H1 (cell line): ENCODE data around the gene LTBR. TPM values are rescaled to one million over a fixed set of nuclear protein-coding genes. Genes with fewer than 3 reads are reported as not detected.

Experiments used
- ATF3 ChIP-seq: IDR thresholded peaks from 2 replicates; pipeline ENCODE4 v1.6.1; 2011; ENCODE audit warnings: low read depth, mild to moderate bottlenecking, low read length; ENCODE audit not compliant: insufficient read depth
- CHD1 ChIP-seq: IDR thresholded peaks from 2 replicates; pipeline ENCODE4 v1.6.1; 2012; ENCODE audit warnings: low read depth, low read length, improper control_type of control experiment
- CHD7 ChIP-seq: fragments of 300-600 bp; sonication (generic); IDR thresholded peaks from 2 replicates; pipeline ENCODE4 v1.7.1; 2012; ENCODE audit warnings: low read length, moderate library complexity, mild to moderate bottlenecking, inconsistent platforms; ENCODE audit not compliant: insufficient replicate concordance
- CTBP2 ChIP-seq: IDR thresholded peaks from 2 replicates; pipeline ENCODE4 v1.7.0; 2011; ENCODE audit warnings: borderline replicate concordance, mild to moderate bottlenecking, moderate library complexity, mixed read lengths, low read length; ENCODE audit not compliant: insufficient read depth, insufficient read length
- EGR1 ChIP-seq: IDR thresholded peaks from 2 replicates; pipeline ENCODE4 v1.6.1; 2011; ENCODE audit warnings: low read depth, low read length, borderline replicate concordance
- FOSL1 ChIP-seq: IDR thresholded peaks from 2 replicates; pipeline ENCODE4 v1.6.1; 2011; ENCODE audit warnings: mild to moderate bottlenecking, low read depth, low read length, moderate library complexity; ENCODE audit not compliant: insufficient read depth
- RFX5 ChIP-seq: IDR thresholded peaks from 2 replicates; pipeline ENCODE4 v1.6.1; 2011; ENCODE audit warnings: low read depth, low read length, improper control_type of control experiment, borderline replicate concordance
- SUZ12 ChIP-seq: fragments of 200-600 bp; sonication (generic); IDR thresholded peaks from 2 replicates; pipeline ENCODE4 v1.6.1; 2012; ENCODE audit warnings: mild to moderate bottlenecking, inconsistent platforms, low read length, moderate library complexity, mixed read lengths
- ZNF274 ChIP-seq: IDR thresholded peaks from 2 replicates; pipeline ENCODE4 v1.7.0; 2012; ENCODE audit warnings: low read length, borderline replicate concordance; ENCODE audit errors: extremely low read depth
- polyA plus RNA-seq, 7 experiments: library from polyadenylated mRNA; depleted of rRNA in 3 of 7; stranded (reverse) in 5 of 7; unstranded in 2 of 7; fragments of >200 nt in 5 of 7; fragments of 200-250 nt in 2 of 7; gene quantifications; 1 replicate in 5 of 7; 2 replicates in 1 of 7; 4 replicates in 1 of 7; pipeline versions ENCODE4 v1.2.1 to v1.2.3, GENCODE V29; 2011 to 2013; ENCODE audit warnings: missing spikeins in 2 of 7, mixed read lengths in 2 of 7
- total RNA-seq: library from RNA; stranded (reverse); fragmentation: NEBNext Ultra II Directional; extraction: Animal tissue kit (Norgen Biotek cat#: 25700); gene quantifications from 2 replicates; pipeline ENCODE4 v1.2.1, GENCODE V29; 2021

The LTBR gene
- total and polyA plus RNA-seq, 2 of the 8 experiments (the other 6 are each of a cell fraction or from before 2014, with no cell fraction given), result 5.1 to 6.3 TPM

DNA sequence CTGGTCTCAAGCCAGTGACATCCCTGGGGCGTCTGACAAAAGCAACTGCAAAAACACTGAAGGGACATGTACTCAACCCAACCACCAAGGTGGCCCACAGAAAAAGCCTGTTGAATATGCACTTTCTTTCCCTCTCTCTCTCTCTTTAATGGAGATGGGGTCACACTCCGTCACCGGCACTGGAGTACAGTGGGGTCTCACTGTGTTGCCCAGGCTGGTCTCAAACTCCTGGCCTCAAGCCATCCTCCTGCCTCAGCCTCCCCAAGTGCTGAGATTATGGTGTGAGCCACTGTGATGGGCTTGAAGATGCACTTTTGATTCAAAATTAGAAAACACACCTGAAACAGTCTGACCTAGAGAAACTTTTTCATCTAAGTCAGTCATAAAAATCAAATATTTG lies 53.6 kb downstream of the LTBR start (continued):
- TF ChIP-seq CHD7, result no peak
- no peak for TF ChIP-seq EGR1
- TF ChIP-seq RFX5, result no peak
- no peak for TF ChIP-seq FOSL1
- no peak for TF ChIP-seq CHD1
- no peak for TF ChIP-seq ZNF274
- TF ChIP-seq SUZ12, result no peak
- TF ChIP-seq CTBP2, result no peak
- TF ChIP-seq ATF3, result no peak
